ENCODE data around the gene BRMS1. TPM values are rescaled to one million over a fixed set of nuclear protein-coding genes. Genes with fewer than 3 reads are reported as not detected.

BRMS1 gene
- total and polyA plus RNA-seq, 4 donors: 12.0 to 24.0 (median 20.3) TPM

GRCh38 chr11:66310324-66310723 lies 34.6 kb downstream of the BRMS1 start (continued):
- TF ChIP-seq REST (IDR thresholded peaks at IDR 0.05): no peak
- no peak for TF ChIP-seq ATF3 (IDR thresholded peaks at IDR 0.05)
- no peak for TF ChIP-seq TAF1 (conservative IDR thresholded peaks at IDR 0.05)
- TF ChIP-seq HNF4A (conservative IDR thresholded peaks at IDR 0.05): no peak

GRCh38 chr11:66309475-66309874 lies 35.4 kb downstream of the BRMS1 start:
- H3K36me3 ChIP-seq (ENCODE audit: control insufficient read depth in 4 of 4, insufficient read depth in 3 of 4, low read depth in 1 of 4, low read length in 3 of 4): no peaks in the 10 kb centered on the region
- H3K9ac ChIP-seq (ENCODE audit: low read depth in 1 of 2, low read length in 2 of 2): no peak overlapping the region
- 66% methylated on average over 3 of the region's 3 CpGs for WGBS
- no peak overlapping the region for H3K27ac ChIP-seq (ENCODE audit: low read depth in 1 of 2, low read length in 2 of 2)
- TF ChIP-seq SP1 (IDR thresholded peaks at IDR 0.05) (no peak), RAD21 (IDR thresholded peaks at IDR 0.05) (no peak), EGR1 (IDR thresholded peaks at IDR 0.05; ENCODE audit: low read depth in 2 of 2) (no peak), JUND (IDR thresholded peaks at IDR 0.05) (no peak), FOXA1 (IDR thresholded peaks at IDR 0.05) (no peak), MAX (IDR thresholded peaks at IDR 0.05) (no peak), YY1 (IDR thresholded peaks at IDR 0.05) (no peak), FOXA2 (IDR thresholded peaks at IDR 0.05) (no peak), REST (IDR thresholded peaks at IDR 0.05) (no peak), HNF4A (conservative IDR thresholded peaks at IDR 0.05) (no peak), ZBTB33 (IDR thresholded peaks at IDR 0.05) (no peak), ATF3 (IDR thresholded peaks at IDR 0.05) (no peak), TAF1 (conservative IDR thresholded peaks at IDR 0.05) (no peak), RXRA (IDR thresholded peaks at IDR 0.05) (no peak), GABPA (IDR thresholded peaks at IDR 0.05 in 1 of 2, conservative IDR thresholded peaks at IDR 0.05 in 1 of 2) (no peak), HNF4G (IDR thresholded peaks at IDR 0.05) (no peak), CTCF (IDR thresholded peaks at IDR 0.05; ENCODE audit: low read depth, low read length, missing input control) (no peak), NR2F2 (IDR thresholded peaks at IDR 0.05) (no peak)
- H3K27me3 ChIP-seq (ENCODE audit: control insufficient read depth in 4 of 4, insufficient read depth in 4 of 4, low read length in 3 of 4): no peaks in the 10 kb centered on the region
- peaks cover 0 to 12% (median 5%) of the 10 kb centered on the region in 4 donors for H3K4me1 ChIP-seq (ENCODE audit: control insufficient read depth in 4 of 4, insufficient read depth in 4 of 4, low read length in 3 of 4)
- no peaks in the 10 kb centered on the region for H3K9me3 ChIP-seq (ENCODE audit: control insufficient read depth in 4 of 4, low read length in 3 of 4)
- H3K4me3 ChIP-seq (ENCODE audit: low read depth in 1 of 3, low read length in 3 of 3): no peak overlapping the region
- DNase-seq (ENCODE audit: low spot score): no peak
